Measurements from ENCODE around the gene NSUN4. TPM values are rescaled to one million over a fixed set of nuclear protein-coding genes. Genes with fewer than 3 reads are reported as not detected.

Gene NSUN4
- total and polyA plus RNA-seq, 2 of the 13 experiments (the other 11 are each of a cell fraction or from before 2014, with no cell fraction given) = 21.5 to 23.5 TPM

DNA sequence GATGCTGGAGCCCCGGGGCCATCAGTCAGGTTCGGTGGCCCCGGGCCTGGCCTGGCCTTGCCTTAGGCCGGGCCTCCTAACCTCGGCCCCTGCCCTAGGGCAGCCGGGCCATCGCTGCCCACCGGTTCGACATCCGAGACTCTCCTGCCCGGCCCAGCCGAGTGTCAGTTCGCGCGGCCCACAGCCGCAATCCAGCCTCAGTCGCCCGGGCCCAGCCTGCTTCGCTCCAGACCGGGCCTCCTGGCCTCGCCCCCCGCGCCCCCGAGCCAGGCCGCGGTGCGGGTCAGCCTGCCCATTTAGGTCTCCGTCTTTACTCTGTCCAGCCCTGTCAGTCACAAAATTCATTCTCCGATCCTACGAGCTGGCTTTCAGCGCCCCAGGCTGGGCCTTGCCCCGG is 38.0 kb upstream of the NSUN4 start (continued):
- TF ChIP-seq, protein P1, sequence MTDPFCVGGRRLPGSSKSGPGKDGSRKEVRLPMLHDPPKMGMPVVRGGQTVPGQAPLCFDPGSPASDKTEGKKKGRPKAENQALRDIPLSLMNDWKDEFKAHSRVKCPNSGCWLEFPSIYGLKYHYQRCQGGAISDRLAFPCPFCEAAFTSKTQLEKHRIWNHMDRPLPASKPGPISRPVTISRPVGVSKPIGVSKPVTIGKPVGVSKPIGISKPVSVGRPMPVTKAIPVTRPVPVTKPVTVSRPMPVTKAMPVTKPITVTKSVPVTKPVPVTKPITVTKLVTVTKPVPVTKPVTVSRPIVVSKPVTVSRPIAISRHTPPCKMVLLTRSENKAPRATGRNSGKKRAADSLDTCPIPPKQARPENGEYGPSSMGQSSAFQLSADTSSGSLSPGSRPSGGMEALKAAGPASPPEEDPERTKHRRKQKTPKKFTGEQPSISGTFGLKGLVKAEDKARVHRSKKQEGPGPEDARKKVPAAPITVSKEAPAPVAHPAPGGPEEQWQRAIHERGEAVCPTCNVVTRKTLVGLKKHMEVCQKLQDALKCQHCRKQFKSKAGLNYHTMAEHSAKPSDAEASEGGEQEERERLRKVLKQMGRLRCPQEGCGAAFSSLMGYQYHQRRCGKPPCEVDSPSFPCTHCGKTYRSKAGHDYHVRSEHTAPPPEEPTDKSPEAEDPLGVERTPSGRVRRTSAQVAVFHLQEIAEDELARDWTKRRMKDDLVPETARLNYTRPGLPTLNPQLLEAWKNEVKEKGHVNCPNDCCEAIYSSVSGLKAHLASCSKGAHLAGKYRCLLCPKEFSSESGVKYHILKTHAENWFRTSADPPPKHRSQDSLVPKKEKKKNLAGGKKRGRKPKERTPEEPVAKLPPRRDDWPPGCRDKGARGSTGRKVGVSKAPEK (CRISPR knock-in tag; IDR thresholded peaks at IDR 0.05; ENCODE audit: borderline replicate concordance) = no peak
- TF ChIP-seq HES4 (CRISPR knock-in tag; IDR thresholded peaks at IDR 0.05; ENCODE audit: borderline replicate concordance) (no peak), IRX3 (CRISPR knock-in tag; IDR thresholded peaks at IDR 0.05; ENCODE audit: borderline replicate concordance, low read depth) (no peak; the same call in 1 of the 2 replicates), GTF3A (CRISPR knock-in tag; conservative IDR thresholded peaks at IDR 0.05) (no peak), NRL (CRISPR knock-in tag; IDR thresholded peaks at IDR 0.05; ENCODE audit: borderline replicate concordance) (no peak), ETV6 (CRISPR knock-in tag; conservative IDR thresholded peaks at IDR 0.05) (peak; percentile 60; the same call in 1 of the 2 replicates), MLLT10 (CRISPR knock-in tag; IDR thresholded peaks at IDR 0.05) (no peak), FLYWCH1 (CRISPR knock-in tag; IDR thresholded peaks at IDR 0.05) (no peak), ZKSCAN1 (IDR thresholded peaks at IDR 0.05; ENCODE audit: low read length) (no peak), CREM (IDR thresholded peaks at IDR 0.05) (no peak), CREM (CRISPR knock-in tag; IDR thresholded peaks at IDR 0.05) (0 out of 2 replicates have a peak, but pooled peaks have one; percentile 11)
- TF ChIP-seq, protein P2, sequence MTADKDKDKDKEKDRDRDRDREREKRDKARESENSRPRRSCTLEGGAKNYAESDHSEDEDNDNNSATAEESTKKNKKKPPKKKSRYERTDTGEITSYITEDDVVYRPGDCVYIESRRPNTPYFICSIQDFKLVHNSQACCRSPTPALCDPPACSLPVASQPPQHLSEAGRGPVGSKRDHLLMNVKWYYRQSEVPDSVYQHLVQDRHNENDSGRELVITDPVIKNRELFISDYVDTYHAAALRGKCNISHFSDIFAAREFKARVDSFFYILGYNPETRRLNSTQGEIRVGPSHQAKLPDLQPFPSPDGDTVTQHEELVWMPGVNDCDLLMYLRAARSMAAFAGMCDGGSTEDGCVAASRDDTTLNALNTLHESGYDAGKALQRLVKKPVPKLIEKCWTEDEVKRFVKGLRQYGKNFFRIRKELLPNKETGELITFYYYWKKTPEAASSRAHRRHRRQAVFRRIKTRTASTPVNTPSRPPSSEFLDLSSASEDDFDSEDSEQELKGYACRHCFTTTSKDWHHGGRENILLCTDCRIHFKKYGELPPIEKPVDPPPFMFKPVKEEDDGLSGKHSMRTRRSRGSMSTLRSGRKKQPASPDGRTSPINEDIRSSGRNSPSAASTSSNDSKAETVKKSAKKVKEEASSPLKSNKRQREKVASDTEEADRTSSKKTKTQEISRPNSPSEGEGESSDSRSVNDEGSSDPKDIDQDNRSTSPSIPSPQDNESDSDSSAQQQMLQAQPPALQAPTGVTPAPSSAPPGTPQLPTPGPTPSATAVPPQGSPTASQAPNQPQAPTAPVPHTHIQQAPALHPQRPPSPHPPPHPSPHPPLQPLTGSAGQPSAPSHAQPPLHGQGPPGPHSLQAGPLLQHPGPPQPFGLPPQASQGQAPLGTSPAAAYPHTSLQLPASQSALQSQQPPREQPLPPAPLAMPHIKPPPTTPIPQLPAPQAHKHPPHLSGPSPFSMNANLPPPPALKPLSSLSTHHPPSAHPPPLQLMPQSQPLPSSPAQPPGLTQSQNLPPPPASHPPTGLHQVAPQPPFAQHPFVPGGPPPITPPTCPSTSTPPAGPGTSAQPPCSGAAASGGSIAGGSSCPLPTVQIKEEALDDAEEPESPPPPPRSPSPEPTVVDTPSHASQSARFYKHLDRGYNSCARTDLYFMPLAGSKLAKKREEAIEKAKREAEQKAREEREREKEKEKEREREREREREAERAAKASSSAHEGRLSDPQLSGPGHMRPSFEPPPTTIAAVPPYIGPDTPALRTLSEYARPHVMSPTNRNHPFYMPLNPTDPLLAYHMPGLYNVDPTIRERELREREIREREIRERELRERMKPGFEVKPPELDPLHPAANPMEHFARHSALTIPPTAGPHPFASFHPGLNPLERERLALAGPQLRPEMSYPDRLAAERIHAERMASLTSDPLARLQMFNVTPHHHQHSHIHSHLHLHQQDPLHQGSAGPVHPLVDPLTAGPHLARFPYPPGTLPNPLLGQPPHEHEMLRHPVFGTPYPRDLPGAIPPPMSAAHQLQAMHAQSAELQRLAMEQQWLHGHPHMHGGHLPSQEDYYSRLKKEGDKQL (CRISPR knock-in tag; IDR thresholded peaks at IDR 0.05; ENCODE audit: low read depth) = 0 out of 2 replicates have a peak, but pooled peaks have one; percentile 6
- TF ChIP-seq, protein P3, sequence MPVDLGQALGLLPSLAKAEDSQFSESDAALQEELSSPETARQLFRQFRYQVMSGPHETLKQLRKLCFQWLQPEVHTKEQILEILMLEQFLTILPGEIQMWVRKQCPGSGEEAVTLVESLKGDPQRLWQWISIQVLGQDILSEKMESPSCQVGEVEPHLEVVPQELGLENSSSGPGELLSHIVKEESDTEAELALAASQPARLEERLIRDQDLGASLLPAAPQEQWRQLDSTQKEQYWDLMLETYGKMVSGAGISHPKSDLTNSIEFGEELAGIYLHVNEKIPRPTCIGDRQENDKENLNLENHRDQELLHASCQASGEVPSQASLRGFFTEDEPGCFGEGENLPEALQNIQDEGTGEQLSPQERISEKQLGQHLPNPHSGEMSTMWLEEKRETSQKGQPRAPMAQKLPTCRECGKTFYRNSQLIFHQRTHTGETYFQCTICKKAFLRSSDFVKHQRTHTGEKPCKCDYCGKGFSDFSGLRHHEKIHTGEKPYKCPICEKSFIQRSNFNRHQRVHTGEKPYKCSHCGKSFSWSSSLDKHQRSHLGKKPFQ (CRISPR knock-in tag; IDR thresholded peaks at IDR 0.05; ENCODE audit: insufficient replicate concordance) = peak; percentile 52
- TF ChIP-seq, protein P4, sequence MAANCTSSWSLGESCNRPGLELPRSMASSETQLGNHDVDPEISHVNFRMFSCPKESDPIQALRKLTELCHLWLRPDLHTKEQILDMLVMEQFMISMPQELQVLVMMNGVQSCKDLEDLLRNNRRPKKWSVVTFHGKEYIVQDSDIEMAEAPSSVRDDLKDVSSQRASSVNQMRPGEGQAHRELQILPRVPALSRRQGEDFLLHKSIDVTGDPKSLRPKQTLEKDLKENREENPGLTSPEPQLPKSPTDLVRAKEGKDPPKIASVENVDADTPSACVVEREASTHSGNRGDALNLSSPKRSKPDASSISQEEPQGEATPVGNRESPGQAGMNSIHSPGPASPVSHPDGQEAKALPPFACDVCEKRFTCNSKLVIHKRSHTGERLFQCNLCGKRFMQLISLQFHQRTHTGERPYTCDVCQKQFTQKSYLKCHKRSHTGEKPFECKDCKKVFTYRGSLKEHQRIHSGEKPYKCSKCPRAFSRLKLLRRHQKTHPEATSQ (CRISPR knock-in tag; IDR thresholded peaks at IDR 0.05; ENCODE audit: borderline replicate concordance) = no peak
- TF ChIP-seq, protein P5, sequence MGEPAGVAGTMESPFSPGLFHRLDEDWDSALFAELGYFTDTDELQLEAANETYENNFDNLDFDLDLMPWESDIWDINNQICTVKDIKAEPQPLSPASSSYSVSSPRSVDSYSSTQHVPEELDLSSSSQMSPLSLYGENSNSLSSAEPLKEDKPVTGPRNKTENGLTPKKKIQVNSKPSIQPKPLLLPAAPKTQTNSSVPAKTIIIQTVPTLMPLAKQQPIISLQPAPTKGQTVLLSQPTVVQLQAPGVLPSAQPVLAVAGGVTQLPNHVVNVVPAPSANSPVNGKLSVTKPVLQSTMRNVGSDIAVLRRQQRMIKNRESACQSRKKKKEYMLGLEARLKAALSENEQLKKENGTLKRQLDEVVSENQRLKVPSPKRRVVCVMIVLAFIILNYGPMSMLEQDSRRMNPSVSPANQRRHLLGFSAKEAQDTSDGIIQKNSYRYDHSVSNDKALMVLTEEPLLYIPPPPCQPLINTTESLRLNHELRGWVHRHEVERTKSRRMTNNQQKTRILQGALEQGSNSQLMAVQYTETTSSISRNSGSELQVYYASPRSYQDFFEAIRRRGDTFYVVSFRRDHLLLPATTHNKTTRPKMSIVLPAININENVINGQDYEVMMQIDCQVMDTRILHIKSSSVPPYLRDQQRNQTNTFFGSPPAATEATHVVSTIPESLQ (CRISPR knock-in tag; conservative IDR thresholded peaks at IDR 0.05) = no peak

Data from HepG2 (cell line).